HepG2 (cell line): ENCODE measurements around the gene P3H3. TPM values are rescaled to one million over a fixed set of nuclear protein-coding genes. Genes with fewer than 3 reads are reported as not detected.

Source experiments
- ARID3A ChIP-seq: IDR thresholded peaks from 2 replicates; pipeline ENCODE4 v1.6.1; 2012; ENCODE audit warnings: low read depth, low read length, improper control_type of control experiment
- CTCF ChIP-seq: sonication (generic); formaldehyde crosslinking; IDR thresholded peaks from 2 replicates; pipeline ENCODE4 v1.5.0; 2020; ENCODE audit warnings: mild to moderate bottlenecking, missing genetic modification reagents, moderate library complexity
- DNMT1 ChIP-seq: sonication (generic); formaldehyde crosslinking; IDR thresholded peaks from 2 replicates; pipeline ENCODE4 v1.5.1; 2020; ENCODE audit warnings: mild to moderate bottlenecking, missing genetic modification reagents
- DNMT3B ChIP-seq: conservative IDR thresholded peaks from 2 replicates; pipeline ENCODE4 v1.6.1; 2016; ENCODE audit warnings: missing biosample characterization, control low read depth
- DZIP1 ChIP-seq: sonication (generic); formaldehyde crosslinking; IDR thresholded peaks from 2 replicates; pipeline ENCODE4 v1.5.0; 2020; ENCODE audit warnings: mild to moderate bottlenecking, missing genetic modification reagents
- ELF1 ChIP-seq: sonication (generic); formaldehyde crosslinking; IDR thresholded peaks from 2 replicates; pipeline ENCODE4 v1.4.0; 2020; ENCODE audit warnings: missing genetic modification reagents
- IRF1 ChIP-seq: sonication (generic); formaldehyde crosslinking; IDR thresholded peaks from 2 replicates; pipeline ENCODE4 v1.4.0; 2020; ENCODE audit warnings: low read depth, mild to moderate bottlenecking, missing genetic modification reagents
- KDM4B ChIP-seq: sonication (generic); formaldehyde crosslinking; IDR thresholded peaks from 2 replicates; pipeline ENCODE4 v1.4.0; 2020; ENCODE audit warnings: missing genetic modification reagents
- KLF9 ChIP-seq: IDR thresholded peaks from 2 replicates; pipeline ENCODE4 v1.6.1; 2016; ENCODE audit warnings: low read depth
- MLX ChIP-seq: IDR thresholded peaks from 2 replicates; pipeline ENCODE4 v1.6.1; 2016
- PAX8 ChIP-seq: sonication (generic); formaldehyde crosslinking; IDR thresholded peaks from 2 replicates; pipeline ENCODE4 v1.8.0; 2022; ENCODE audit warnings: mild to moderate bottlenecking, missing genetic modification reagents, borderline replicate concordance
- ZBTB44 ChIP-seq: sonication (generic); formaldehyde crosslinking; IDR thresholded peaks from 2 replicates; pipeline ENCODE4 v1.4.0; 2020; ENCODE audit warnings: missing genetic modification reagents
- ZKSCAN1 ChIP-seq: fragments of 150-350 bp; IDR thresholded peaks from 2 replicates; pipeline ENCODE4 v1.6.1; 2014; ENCODE audit warnings: low read length
- ZNF343 ChIP-seq: sonication (generic); formaldehyde crosslinking; IDR thresholded peaks from 2 replicates; pipeline ENCODE4 v1.4.0; 2020; ENCODE audit warnings: mild to moderate bottlenecking, missing genetic modification reagents
- ZNF510 ChIP-seq: sonication (generic); formaldehyde crosslinking; IDR thresholded peaks from 2 replicates; pipeline ENCODE4 v1.4.0; 2020; ENCODE audit warnings: low read depth, mild to moderate bottlenecking, missing genetic modification reagents
- ZNF615 ChIP-seq: sonication (generic); formaldehyde crosslinking; IDR thresholded peaks from 2 replicates; pipeline ENCODE4 v1.5.0; 2020; ENCODE audit warnings: mild to moderate bottlenecking, missing genetic modification reagents, borderline replicate concordance
- ZNF746 ChIP-seq: sonication (generic); formaldehyde crosslinking; IDR thresholded peaks from 2 replicates; pipeline ENCODE4 v1.8.0; 2022; ENCODE audit warnings: mild to moderate bottlenecking, missing genetic modification reagents
- polyA plus RNA-seq, 8 experiments: library from polyadenylated mRNA; depleted of rRNA in 3 of 8; stranded (reverse) in 7 of 8; unstranded in 1 of 8; fragments of >200 nt; fragmentation: Illumina TruSeq in 4 of 8; extraction: Trizol in 4 of 8; gene quantifications; 2 replicates each; pipeline versions ENCODE4 v1.2.1 to v1.2.3, GENCODE V29; 2011 to 2016; ENCODE audit warnings: low read depth in 4 of 8, missing spikeins in 1 of 8, mixed read lengths in 1 of 8; ENCODE audit not compliant: insufficient read depth in 1 of 8
- total RNA-seq, 5 experiments: library from RNA; depleted of rRNA; stranded (reverse); fragments of >200 nt; fragmentation: Illumina TruSeq; extraction: Trizol; gene quantifications; 2 replicates each; pipeline ENCODE4 v1.2.3, GENCODE V29; 2016; ENCODE audit warnings: low read depth in 1 of 5

P3H3 gene
- total and polyA plus RNA-seq, 2 of the 13 experiments (the other 11 are each of a cell fraction or from before 2014, with no cell fraction given), result 20.1 to 20.5 TPM

GRCh38 chr12:6867413-6868210, 39.4 kb downstream of the P3H3 start, which contains the start of gene TPI1 (continued):
- 0 out of 2 replicates have a peak, but pooled peaks have one; percentile 13 for TF ChIP-seq IRF1 (CRISPR knock-in tag)
- 0 out of 2 replicates have a peak, but pooled peaks have one; percentile 47 for TF ChIP-seq ELF1 (CRISPR knock-in tag)
- TF ChIP-seq DNMT1, result no peak
- TF ChIP-seq PAX8 (CRISPR knock-in tag), result no peak
- no peak for TF ChIP-seq KDM4B (CRISPR knock-in tag)
- TF ChIP-seq DZIP1, result peak; percentile 25; the same call in 1 of the 2 replicates
- peak; percentile 48; the same call in 1 of the 2 replicates for TF ChIP-seq KLF9 (CRISPR knock-in tag)
- no peak for TF ChIP-seq ZNF510 (CRISPR knock-in tag)
- TF ChIP-seq ZKSCAN1, result no peak
- no peak for TF ChIP-seq ZNF615
- peak; percentile 77; the same call in 1 of the 2 replicates for TF ChIP-seq ZBTB44 (CRISPR knock-in tag)
- no peak for TF ChIP-seq ARID3A
- peak; percentile 5; the same call in 1 of the 2 replicates for TF ChIP-seq CTCF (CRISPR knock-in tag)
- TF ChIP-seq MLX (CRISPR knock-in tag), result no peak
- TF ChIP-seq DNMT3B (CRISPR knock-in tag), result no peak
- peak; percentile 70; the same call in 1 of the 2 replicates for TF ChIP-seq ZNF746 (CRISPR knock-in tag)
- TF ChIP-seq ZNF343, result peak; percentile 55; the same call in 1 of the 2 replicates
